H7 (cell line): ENCODE data around the gene DHRS13. TPM values are rescaled to one million over a fixed set of nuclear protein-coding genes. Genes with fewer than 3 reads are reported as not detected.

Experiments
- DNase-seq: peaks from one replicate; pipeline ENCODE4 v3.0.0; 2012
- H3K27me3 ChIP-seq: 2 replicates; pipeline ENCODE4 v1.6.0; 2011; ENCODE audit warnings: mild to moderate bottlenecking, low read length; ENCODE audit not compliant: control insufficient read depth, insufficient read depth
- H3K36me3 ChIP-seq: replicated peaks from 2 replicates; pipeline ENCODE4 v1.5.1; 2011; ENCODE audit warnings: low read length; ENCODE audit not compliant: control insufficient read depth, insufficient read depth
- H3K4me3 ChIP-seq: 2 replicates; pipeline ENCODE4 v1.5.1; 2011; ENCODE audit warnings: low read depth, mild to moderate bottlenecking, control low read depth, low read length, moderate library complexity; ENCODE audit not compliant: insufficient read depth
- total RNA-seq: library from RNA; depleted of rRNA; stranded (reverse); fragments of >200 nt; shearing (Covaris generic); gene quantifications from 2 replicates; pipeline ENCODE4 v1.2.3, GENCODE V29; 2014; rRNA removed

DHRS13 gene, protein sequence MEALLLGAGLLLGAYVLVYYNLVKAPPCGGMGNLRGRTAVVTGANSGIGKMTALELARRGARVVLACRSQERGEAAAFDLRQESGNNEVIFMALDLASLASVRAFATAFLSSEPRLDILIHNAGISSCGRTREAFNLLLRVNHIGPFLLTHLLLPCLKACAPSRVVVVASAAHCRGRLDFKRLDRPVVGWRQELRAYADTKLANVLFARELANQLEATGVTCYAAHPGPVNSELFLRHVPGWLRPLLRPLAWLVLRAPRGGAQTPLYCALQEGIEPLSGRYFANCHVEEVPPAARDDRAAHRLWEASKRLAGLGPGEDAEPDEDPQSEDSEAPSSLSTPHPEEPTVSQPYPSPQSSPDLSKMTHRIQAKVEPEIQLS
- 11.9 and 17.0 TPM in 2 replicates for total RNA-seq

DNA sequence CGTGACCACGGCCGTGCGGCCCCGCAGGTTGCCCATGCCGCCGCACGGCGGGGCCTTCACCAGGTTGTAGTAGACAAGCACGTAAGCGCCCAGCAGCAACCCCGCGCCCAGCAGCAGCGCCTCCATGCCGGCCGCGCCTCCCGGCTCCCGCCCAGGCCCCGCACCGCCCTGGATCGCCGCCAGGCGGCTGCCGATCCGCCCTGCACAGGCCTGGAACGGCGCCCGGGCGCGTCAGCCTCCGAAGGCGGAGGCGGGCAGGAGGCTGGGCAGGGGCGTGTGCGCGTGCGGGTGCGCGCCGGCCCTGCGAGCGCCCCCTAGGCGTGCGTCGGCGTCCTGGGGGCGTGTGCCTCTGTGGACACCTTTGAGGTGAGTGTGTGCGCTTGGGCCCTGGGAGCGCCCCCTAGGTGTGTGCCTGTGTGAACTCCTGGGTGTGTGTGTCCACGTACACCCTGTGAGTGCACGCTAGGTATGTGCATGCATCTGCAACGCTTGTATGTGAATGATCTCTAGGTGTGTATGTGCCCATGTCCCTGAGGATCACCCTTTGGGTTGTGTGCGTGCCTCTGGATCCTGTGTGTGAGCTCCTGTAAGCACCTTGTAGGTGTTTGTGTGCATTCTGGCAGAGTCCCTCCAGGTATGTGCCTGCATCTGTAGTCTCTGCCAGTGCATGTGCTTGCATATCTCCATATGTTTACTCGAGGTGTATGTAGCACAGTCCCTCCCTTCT is at the start of gene DHRS13:
Gene DHRS13, minus strand, starts transcription at position 261 of the 727 bp plus-strand sequence. Its CDS starts 135 bp downstream, at position 126.
- peaks cover 21% of the 10 kb centered on the region for H3K36me3 ChIP-seq
- peak within 1 kb of the TSS; percentile 72 for H3K4me3 ChIP-seq
- no peaks in the 10 kb centered on the region; the same call in 1 of the 2 replicates for H3K27me3 ChIP-seq
- DNase-seq, result peak; percentile 98

GRCh38 chr17:28951991-28952975 is 49.4 kb upstream of the DHRS13 start:
- peak; percentile 89 for DNase-seq
- Histone ChIP-seq H3K36me3 (no peaks in the 10 kb centered on the region; the same call in 1 of the 2 replicates), H3K4me3 (peak overlapping the region; percentile 66), H3K27me3 (no peaks in the 10 kb centered on the region)

- Histone ChIP-seq H3K27me3 (no peaks in the 10 kb centered on the region), H3K4me3 (peak within 1 kb of the TSS; percentile 97), H3K36me3 (no peaks in the 10 kb centered on the region; the same call in none of the 2 replicates)
- DNase-seq, result peak; percentile 97
These were observed 48.6 kb upstream of the DHRS13 start, which contains the start of gene PHF12 for GRCh38 chr17:28951428-28951990. Gene PHF12 (minus strand): TSS chr17:28951518. CDS start chr17:28950960, 558 bp downstream.

DNA sequence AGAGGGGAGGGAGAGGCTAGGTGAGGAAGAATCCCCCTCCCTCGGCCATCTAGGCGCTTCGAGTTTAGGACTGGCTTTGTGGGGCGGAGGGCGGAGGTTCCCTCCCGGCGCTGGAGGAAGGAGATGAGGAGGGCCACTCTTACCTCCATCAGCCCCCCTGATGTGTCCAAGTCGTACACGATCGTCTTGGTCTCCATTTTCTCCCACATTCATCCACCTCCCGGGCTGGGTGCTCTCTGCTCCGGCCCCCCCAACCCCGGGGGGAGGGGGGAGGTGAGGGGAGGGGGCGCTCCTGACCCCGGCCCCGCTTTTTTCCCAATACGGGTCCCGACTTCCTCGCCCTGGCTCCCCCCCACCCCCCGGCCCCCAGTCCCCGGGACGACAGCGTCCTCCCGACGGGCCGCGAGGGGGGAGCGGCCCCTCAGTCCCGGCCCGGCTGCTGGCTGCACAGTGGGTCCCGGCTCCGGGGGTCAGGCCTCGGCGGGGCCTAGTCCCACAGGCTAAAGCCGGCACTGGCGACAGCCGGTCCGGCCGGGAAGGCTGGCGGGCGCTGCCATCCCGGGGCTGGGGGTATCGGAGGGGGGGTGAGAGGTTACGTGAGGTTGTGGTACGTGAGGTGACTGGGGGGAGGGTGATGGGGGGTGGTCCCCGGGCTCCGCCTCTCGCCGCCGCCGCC is 48.0 kb upstream of the DHRS13 start:
- H3K4me3 ChIP-seq, result peak overlapping the region; percentile 97
- H3K36me3 ChIP-seq, result no peaks in the 10 kb centered on the region; the same call in none of the 2 replicates
- DNase-seq, result peak; percentile 77
- no peaks in the 10 kb centered on the region for H3K27me3 ChIP-seq

GRCh38 chr17:28950017-28950751 is 47.3 kb upstream of the DHRS13 start:
- H3K27me3 ChIP-seq, result no peaks in the 10 kb centered on the region
- peak; percentile 78 for DNase-seq
- H3K36me3 ChIP-seq, result no peaks in the 10 kb centered on the region; the same call in none of the 2 replicates
- H3K4me3 ChIP-seq, result peak overlapping the region; percentile 97

- peak overlapping the region; percentile 97 for H3K4me3 ChIP-seq
- peaks cover 3% of the 10 kb centered on the region for H3K36me3 ChIP-seq
- peak; percentile 76 for DNase-seq
- no peaks in the 10 kb centered on the region for H3K27me3 ChIP-seq
These were observed 46.5 kb upstream of the DHRS13 start for GRCh38 chr17:28949185-28950016.

DNA sequence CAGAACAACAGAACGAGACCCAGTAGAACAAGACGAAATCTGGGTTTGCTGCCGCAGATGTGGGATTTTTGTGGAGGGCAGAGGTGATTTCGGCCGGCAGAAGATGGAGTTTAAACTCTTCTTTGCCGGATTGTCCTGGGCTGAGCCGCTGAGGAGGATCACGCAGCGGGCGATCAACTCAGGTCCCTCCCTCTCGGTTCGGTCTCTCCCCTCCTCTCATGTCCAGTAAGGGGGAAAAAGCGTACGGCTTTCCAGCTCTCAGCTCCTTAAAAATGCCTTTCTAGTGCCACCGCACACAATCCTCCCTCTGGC is 46.0 kb upstream of the DHRS13 start:
- no peak for DNase-seq
- H3K4me3 ChIP-seq, result peak overlapping the region; percentile 97
- H3K27me3 ChIP-seq, result no peaks in the 10 kb centered on the region
- H3K36me3 ChIP-seq, result peaks cover 3% of the 10 kb centered on the region

DNA sequence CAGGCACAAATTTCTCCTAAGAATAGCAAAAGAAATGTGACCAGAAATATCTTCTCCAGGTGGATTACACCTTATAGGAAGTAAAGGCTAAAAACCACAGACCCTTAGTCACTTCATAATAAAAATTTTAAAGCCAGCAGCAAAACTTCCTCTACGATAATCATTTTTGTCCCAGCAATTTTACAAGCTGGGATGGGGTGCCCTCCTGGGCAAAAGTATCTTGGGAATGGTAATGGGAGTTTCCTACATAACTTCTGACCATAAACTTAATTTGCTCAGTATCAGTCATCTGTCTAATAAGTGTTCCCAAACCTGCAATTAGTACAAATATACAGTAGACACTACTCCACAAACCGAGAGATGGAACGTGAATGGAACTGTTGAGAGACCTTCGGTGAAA is 45.5 kb upstream of the DHRS13 start:
- H3K4me3 ChIP-seq, result peak overlapping the region; percentile 97
- H3K36me3 ChIP-seq, result peaks cover 3% of the 10 kb centered on the region
- no peak for DNase-seq
- H3K27me3 ChIP-seq, result no peaks in the 10 kb centered on the region

- no peak overlapping the region for H3K4me3 ChIP-seq
- H3K27me3 ChIP-seq, result no peaks in the 10 kb centered on the region
- no peak for DNase-seq
These were observed 44.8 kb upstream of the DHRS13 start for GRCh38 chr17:28947639-28948038.

DNA sequence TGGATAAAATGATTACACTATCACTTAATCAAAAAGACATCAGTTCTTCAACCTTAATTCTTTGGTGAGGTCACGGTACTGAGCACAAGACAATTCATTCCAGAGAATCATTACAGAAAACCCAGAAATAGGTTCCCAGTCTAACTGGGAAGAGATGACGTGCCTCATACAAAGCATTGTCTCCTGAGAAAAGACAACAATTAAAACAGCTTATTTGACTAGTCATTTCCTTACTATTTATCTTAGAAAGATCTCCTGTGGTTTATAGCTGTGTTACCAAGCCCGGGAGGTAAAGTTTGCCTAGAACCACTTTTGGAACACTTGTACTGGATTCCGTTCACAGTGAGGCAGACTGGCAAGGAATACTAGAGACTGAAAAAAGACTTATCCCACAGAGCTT is 43.4 kb upstream of the DHRS13 start:
- H3K4me3 ChIP-seq, result no peak overlapping the region

More at GRCh38 chr17:28947639-28948038, 44.8 kb upstream of the DHRS13 start:
- peaks cover 3% of the 10 kb centered on the region for H3K36me3 ChIP-seq

GRCh38 chr17:28944862-28945741 is 42.2 kb upstream of the DHRS13 start:
- H3K36me3 ChIP-seq, result peaks cover 3% of the 10 kb centered on the region
- no peak for DNase-seq
- H3K4me3 ChIP-seq, result no peak overlapping the region
- H3K27me3 ChIP-seq, result no peaks in the 10 kb centered on the region

More for the DNA sequence above, 43.4 kb upstream of the DHRS13 start:
- no peaks in the 10 kb centered on the region for H3K27me3 ChIP-seq
- no peak for DNase-seq
- peaks cover 3% of the 10 kb centered on the region for H3K36me3 ChIP-seq
